IPS DF 19.7 (cell line): ENCODE data around the gene GFAP.
A peak's percentile ranks its signal among the peaks of the same experiment; 100 is the strongest.

Experiments used
- DNase-seq: peaks from one replicate; pipeline ENCODE4 v3.0.0-alpha.2; 2013; ENCODE audit warnings: low read depth, low spot score

The GFAP gene

DNA sequence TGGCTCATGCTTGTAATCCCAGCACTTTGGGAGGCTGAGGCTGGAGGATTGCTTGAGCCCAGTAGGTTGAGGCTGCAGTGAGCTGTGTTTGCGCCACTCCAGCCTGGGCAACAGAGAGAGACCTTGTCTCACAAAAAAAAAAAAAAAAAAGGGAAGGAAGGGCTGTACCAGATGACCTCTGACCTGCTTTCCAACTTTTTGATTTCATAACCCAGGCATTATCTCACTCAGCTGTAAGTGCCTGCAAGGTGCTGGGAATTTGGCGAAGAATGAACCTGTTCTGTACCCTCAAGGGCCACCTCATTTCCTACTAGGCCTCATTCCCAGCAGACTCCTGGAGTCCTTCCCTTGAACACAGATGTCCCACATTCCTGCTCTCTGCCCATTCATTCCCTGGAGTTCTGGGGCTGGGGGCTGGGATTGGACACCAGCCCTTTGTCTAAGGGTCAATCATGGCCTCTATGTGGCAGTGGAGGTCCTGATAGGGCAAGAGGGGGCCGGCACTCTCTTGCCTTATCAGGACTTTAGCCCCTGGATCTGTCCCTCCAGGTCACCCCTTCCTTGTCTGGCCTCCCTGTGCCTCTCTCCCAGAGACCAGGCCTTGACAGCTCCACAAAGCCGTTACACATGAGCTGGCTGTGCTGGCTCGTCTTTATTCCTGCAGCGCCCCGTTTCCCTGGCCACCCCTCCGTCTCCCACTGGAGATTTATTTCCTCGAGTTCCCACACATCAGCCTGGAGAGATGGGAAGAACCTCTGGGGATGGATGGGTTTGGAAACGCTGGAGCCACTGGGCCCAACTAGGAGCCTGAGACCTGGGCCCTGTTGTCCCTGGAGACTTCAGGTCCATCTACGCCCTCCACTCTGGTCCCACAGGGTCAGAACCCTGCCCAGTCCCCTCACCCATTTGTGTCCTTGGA lies 821 bp upstream of the GFAP start:
- no peak for DNase-seq

GRCh38 chr17:44914698-44915271 lies 515 bp downstream of the GFAP start:
- DNase-seq = no peak

DNA sequence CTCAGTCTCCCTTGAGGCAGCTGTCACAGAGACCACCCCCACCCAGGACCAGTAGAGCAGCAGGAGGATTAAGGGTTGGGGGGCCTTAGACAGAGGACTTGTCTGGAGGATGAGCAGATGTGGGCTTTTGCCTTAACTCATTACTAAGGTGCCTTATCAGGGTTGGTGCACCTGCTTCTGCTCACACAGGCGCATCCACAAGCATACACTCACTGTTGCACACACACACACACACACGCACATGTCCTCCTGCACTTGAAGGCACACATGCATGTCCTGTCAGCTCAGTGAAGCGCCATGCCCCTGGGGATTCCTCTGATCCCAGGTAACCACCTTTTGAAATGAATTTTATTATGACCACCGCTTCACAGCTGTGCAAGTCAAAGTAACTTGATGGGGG lies 1.2 kb downstream of the GFAP start:
- DNase-seq = no peak

DNA sequence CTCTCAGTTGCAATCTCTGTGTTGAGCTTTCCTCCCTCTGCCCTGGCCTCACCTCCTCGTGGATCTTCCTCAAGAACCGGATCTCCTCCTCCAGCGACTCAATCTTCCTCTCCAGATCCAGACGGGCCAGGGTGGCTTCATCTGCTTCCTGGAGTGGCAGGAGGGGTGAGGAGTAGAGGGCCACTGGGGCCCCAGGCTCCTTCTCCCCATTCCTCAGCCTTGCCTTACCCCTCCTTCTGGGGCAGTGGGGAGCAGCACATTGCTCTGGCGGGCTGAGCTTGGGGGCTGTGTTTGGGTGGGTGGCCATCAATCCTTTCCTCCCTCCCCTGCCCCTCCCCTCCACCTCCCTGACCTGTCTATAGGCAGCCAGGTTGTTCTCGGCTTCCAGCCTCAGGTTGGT lies 1.6 kb downstream of the GFAP start:
- no peak for DNase-seq

GRCh38 chr17:44912763-44913544 lies 2.3 kb downstream of the GFAP start:
- no peak for DNase-seq

GRCh38 chr17:44911133-44912001 lies 3.9 kb downstream of the GFAP start:
- peak; percentile 57 for DNase-seq

DNA sequence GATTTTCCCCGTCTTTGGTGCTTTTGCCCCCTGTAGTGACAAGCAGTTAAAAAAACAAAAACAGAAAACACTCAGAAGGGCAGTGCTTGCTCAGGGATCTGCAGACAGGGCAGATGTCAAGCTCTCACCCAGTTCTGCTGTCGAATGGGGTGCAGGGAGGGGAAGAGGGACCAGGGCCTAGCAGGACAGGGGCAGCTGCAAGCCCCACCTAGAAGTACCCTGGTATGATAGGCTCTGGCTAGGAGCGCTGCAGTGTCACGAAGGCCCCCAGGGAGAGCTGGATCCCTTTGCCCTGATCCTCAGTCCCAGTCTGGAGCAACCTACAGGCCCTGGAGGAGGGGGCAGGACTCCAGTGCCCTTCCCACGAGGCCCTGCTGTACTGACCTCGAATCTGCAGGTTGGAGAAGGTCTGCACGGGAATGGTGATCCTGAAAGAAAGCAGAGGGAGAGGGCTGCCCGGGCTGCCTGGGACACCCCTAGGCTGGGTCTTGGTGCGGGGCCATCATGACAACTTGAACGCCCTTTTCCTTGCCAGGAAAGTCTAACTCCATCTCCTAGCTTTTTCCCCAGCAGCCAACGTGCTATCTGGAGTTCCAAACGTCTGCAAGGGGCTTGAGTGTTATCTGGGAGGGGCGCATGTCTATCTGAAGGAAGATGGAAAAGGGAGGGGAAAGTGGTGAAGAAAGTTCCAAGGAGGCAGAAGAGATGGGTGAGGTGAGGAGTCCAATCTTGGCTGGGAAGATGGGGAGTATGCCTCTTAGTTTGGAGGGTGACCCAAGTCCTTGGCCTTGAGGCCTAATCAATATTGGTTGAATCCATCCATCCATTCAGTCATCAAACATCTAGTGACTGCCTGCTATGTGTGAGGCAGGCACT lies 4.8 kb downstream of the GFAP start:
- DNase-seq = no peak

DNA sequence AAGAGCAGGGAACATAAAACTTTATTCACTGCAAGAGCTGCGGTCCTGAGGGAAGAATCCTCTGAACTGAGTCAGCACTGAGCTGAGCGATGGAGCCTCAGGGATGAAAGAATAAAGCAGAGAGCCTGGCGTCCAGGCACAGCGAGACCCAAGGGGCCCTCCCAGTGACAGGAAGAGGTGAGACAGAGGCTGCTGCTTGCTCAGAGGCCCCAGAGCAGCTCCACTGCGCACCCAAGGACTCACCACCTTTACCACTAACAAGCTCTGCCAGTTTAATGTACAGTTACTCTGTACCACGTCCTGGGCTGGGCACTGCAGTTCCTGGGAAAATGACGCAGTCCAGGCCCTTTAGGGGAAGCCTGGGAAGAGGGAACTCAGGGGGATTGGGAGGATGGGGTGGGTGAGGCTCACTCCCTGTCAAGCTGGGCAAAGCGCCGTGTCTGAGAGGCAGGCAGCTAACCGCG lies 5.6 kb downstream of the GFAP start:
- DNase-seq = no peak

- no peak for DNase-seq
These were observed 6.5 kb downstream of the GFAP start for GRCh38 chr17:44908761-44909326.

- no peak for DNase-seq
These were observed 7.4 kb downstream of the GFAP start for GRCh38 chr17:44907729-44908470.

GRCh38 chr17:44906763-44907728 lies 8.3 kb downstream of the GFAP start:
- no peak for DNase-seq

GRCh38 chr17:44906010-44906646 lies 9.2 kb downstream of the GFAP start:
- DNase-seq = no peak

DNA sequence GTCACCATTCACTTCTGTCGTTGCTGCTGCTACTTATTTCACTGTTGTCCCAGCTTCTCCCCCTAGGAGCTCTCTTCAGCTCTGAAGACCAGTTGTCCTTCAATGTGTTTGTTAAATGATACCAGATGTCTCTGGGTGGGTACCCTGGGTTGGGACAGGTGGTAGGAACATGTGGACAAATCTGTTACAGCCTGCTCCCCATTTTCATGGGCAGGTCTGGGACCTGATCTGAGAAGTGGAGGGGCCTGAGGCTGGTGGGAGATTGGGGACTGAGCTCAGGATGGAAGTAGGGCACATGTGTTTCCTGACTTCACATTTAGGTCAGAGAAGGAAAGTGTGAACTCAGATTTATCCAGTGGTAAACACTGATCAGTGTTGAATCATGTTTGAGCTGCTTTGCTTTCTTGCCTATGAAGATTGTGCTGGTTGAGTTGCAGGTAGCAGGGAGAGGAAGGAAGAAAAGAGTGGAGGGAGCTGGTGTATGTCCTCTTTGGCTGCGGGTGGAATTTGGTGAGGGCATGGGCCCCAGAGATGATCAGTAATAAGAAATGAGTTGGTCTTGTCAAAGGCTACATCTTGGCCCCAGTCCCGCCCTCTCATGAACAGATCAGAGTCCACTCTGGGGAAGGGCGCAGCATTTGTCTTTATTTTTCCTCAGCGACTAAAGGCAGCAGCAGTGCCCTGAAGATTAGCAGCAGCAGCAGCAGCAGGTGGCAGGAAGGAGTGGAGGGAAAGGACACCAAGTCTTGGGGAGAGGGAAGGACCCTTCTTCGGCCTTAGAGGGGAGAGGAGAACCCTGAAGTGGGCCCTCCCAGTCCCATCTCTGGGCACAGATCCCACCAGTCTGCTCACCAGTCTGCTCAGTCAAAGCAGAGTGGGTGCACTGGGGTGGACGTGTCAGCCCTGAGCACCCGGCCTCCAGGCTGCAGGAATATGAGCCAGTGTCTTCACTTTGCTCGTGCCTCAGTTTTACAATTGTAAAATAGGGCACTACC lies 10.0 kb downstream of the GFAP start:
- no peak for DNase-seq

DNA sequence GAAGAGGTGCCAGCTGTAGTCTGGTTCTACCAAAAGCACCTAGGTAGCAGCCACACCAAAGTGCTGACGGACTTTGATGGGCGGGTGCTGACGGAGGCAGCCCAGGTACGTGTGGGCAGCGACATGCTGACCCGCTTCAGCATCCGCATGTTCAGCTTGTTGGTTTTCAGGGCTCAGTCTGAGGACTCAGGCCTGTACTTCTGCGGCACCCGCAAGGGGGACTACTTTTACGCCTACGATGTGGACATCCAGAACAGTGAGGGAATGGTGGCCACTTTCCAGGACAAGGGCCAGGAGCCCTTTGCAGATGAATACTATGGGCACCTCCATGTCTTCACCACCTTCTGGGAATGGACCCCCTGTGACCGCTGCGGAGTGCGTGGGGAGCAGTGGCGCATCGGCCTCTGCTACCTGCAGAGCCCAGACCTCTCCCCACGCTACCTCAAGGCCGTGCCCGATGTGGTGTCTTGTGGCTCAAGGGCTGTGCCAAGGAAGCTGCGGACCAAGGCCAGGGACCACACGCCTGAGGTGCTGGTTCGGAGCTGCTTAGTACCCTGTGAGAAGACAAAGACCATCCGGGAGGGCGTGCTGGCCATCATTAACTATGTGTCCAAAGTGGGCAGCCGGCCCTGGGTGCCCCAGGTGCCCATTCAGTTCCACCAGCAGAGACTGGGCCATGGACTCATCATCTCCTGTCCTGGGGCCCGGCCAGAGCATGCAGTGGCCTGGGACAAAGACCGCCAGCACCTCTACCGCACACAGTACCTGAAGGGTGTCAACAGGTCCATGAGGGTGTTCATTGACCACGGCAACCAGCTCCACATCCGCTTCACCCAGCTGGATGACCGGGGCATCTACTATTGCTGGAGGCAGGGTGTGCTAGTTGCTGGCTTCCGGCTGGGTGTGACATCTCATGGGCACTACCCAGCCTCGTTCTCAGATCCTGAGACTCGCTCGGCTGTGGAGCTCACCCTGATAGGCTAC lies 11.0 kb downstream of the GFAP start:
- no peak for DNase-seq

GRCh38 chr17:44903012-44903685 lies 12.2 kb downstream of the GFAP start:
- no peak for DNase-seq
